A673 (cell line): ENCODE measurements around the gene CILP. TPM values are rescaled to one million over a fixed set of nuclear protein-coding genes. Genes with fewer than 3 reads are reported as not detected.

Experiments used
- BruUV-seq: library from RNA; stranded (reverse); fragments of 400-500 nt; replicated peaks from 2 replicates; lab custom pipeline; 2021; lab: Mats Ljungman, UMichigan
- CTCF ChIA-PET: fragments of 300-600 bp; sonication (Branson Sonifier 250); formaldehyde crosslinking; loops from one replicate; lab custom pipeline; 2022; ENCODE audit warnings: antibody characterized with exemption; lab: Charles Lee
- POLR2A ChIA-PET: fragments of 300-600 bp; sonication (Branson Sonifier 250); formaldehyde crosslinking; loops from one replicate; lab custom pipeline; 2022; ENCODE audit warnings: antibody characterized with exemption; ENCODE audit not compliant: low non-redundant PET; lab: Charles Lee
- DNase-seq: peaks from one replicate; pipeline ENCODE4 v3.0.0-alpha.2; 2015; ENCODE audit warnings: low spot score
- H3K27ac ChIP-seq: fragments of 200-600 bp; sonication (generic); 2 replicates; pipeline ENCODE4 v1.5.1; 2016; ENCODE audit warnings: mixed run types, low read depth, mild to moderate bottlenecking, mixed read lengths, antibody characterized with exemption, low read length; ENCODE audit not compliant: poor library complexity, severe bottlenecking
- H3K27me3 ChIP-seq: fragments of 200-600 bp; sonication (generic); replicated peaks from 2 replicates; pipeline ENCODE4 v1.6.1; 2017; ENCODE audit warnings: mixed run types, low read depth, mild to moderate bottlenecking, mixed read lengths, antibody characterized with exemption, low read length; ENCODE audit not compliant: insufficient read depth, poor library complexity
- H3K36me3 ChIP-seq: fragments of 200-600 bp; sonication (generic); 2 replicates; pipeline ENCODE4 v1.6.1; 2016; ENCODE audit warnings: mixed run types, mild to moderate bottlenecking, mixed read lengths, antibody characterized with exemption, low read length; ENCODE audit not compliant: insufficient read depth, poor library complexity, severe bottlenecking
- H3K4me1 ChIP-seq: fragments of 200-600 bp; sonication (generic); 2 replicates; pipeline ENCODE4 v1.6.1; 2017; ENCODE audit warnings: mixed run types, mild to moderate bottlenecking, mixed read lengths, antibody characterized with exemption, low read length; ENCODE audit not compliant: insufficient read depth, poor library complexity, severe bottlenecking
- H3K4me3 ChIP-seq: fragments of 200-600 bp; sonication (generic); 2 replicates; pipeline ENCODE4 v1.5.1; 2016; ENCODE audit warnings: low read depth, mixed run types, mild to moderate bottlenecking, mixed read lengths, low read length; ENCODE audit not compliant: poor library complexity, severe bottlenecking
- H3K9me3 ChIP-seq: fragments of 200-600 bp; sonication (generic); 2 replicates; pipeline ENCODE4 v1.6.1; 2016; ENCODE audit warnings: mixed run types, low read depth, mild to moderate bottlenecking, mixed read lengths, antibody characterized with exemption, low read length; ENCODE audit not compliant: poor library complexity, severe bottlenecking
- CTCF ChIP-seq: fragments of 300-800, 200-600 bp; sonication (generic); conservative IDR thresholded peaks from 2 replicates; pipeline ENCODE4 v1.5.1; 2017; ENCODE audit warnings: low read depth, mild to moderate bottlenecking, antibody characterized with exemption, low read length, moderate library complexity, mixed read lengths
- EZH2 ChIP-seq: fragments of 200-600 bp; sonication (generic); IDR thresholded peaks from 2 replicates; pipeline ENCODE4 v1.6.1; 2017; ENCODE audit warnings: borderline replicate concordance, low read depth, mild to moderate bottlenecking, mixed read lengths, antibody characterized with exemption, low read length; ENCODE audit not compliant: poor library complexity, severe bottlenecking
- intact Hi-C: fragments of 100-400 bp; cut with micrococcal nuclease; formaldehyde crosslinking; loops from one replicate; pipeline ENCODE4 v1.10.0; 2022; ENCODE audit not compliant: unreplicated experiment
- total RNA-seq: library from RNA; stranded (reverse); gene quantifications from 2 replicates; pipeline ENCODE4 v1.2.3, GENCODE V29; 2021

CILP gene
- total RNA-seq, 1 experiment from 2014 or later, result 0.04 TPM

GRCh38 chr15:65204236-65204930, 6.9 kb downstream of the CILP start:
- CTCF ChIA-PET, result no interaction called here
- DNase-seq, result no peak
- TF ChIP-seq CTCF, result no peak
- TF ChIP-seq EZH2, result no peak
- Histone ChIP-seq H3K9me3 (no peaks in the 10 kb centered on the region), H3K27me3 (no peaks in the 10 kb centered on the region), H3K4me1 (no peaks in the 10 kb centered on the region), H3K4me3 (no peak overlapping the region), H3K27ac (no peak overlapping the region), H3K36me3 (no peaks in the 10 kb centered on the region)
- POLR2A ChIA-PET, result no interaction called here
- intact Hi-C loops, result no loop called here
- no TSS peak for BruUV-seq

GRCh38 chr15:65201918-65202317, 9.4 kb downstream of the CILP start:
- TF ChIP-seq EZH2 (no peak), CTCF (no peak)
- no peak for DNase-seq
- BruUV-seq, result no TSS peak
- intact Hi-C loops, result no loop called here
- Histone ChIP-seq H3K27ac (no peak overlapping the region), H3K27me3 (no peaks in the 10 kb centered on the region), H3K4me3 (no peak overlapping the region), H3K36me3 (no peaks in the 10 kb centered on the region), H3K9me3 (no peaks in the 10 kb centered on the region), H3K4me1 (no peaks in the 10 kb centered on the region)
- ChIA-PET POLR2A (interaction anchor here (0.7 kb wide), 1 partner anchor 16 kb away, joined by 4 read pairs; no protein-coding TSS in a partner anchor), CTCF (no interaction called here)

GRCh38 chr15:65198571-65198970, 12.7 kb downstream of the CILP start:
- TF ChIP-seq EZH2 (no peak), CTCF (no peak)
- Histone ChIP-seq H3K27ac (no peak overlapping the region), H3K9me3 (no peaks in the 10 kb centered on the region), H3K27me3 (no peaks in the 10 kb centered on the region), H3K4me1 (no peaks in the 10 kb centered on the region), H3K4me3 (no peak overlapping the region), H3K36me3 (no peaks in the 10 kb centered on the region)
- DNase-seq, result no peak
- ChIA-PET CTCF (no interaction called here), POLR2A (no interaction called here)
- BruUV-seq, result no TSS peak
- intact Hi-C loops, result no loop called here
